Coronary artery (tissue), 2 donors: ENCODE data around the gene ANTXR1.

ENCODE experiments used
- DNase-seq: peaks from one replicate; pipeline ENCODE4 v3.0.0-alpha.2; 2017; ENCODE audit warnings: low spot score
- H3K27ac ChIP-seq, 2 donors: fragments of 200-600 bp; sonication (generic); one replicate each; pipeline ENCODE4 v1.5.1; 2016 to 2019
- H3K4me3 ChIP-seq: fragments of 200-600 bp; sonication (generic); 2 replicates; pipeline ENCODE4 v1.5.1; 2016; ENCODE audit warnings: mild to moderate bottlenecking, moderate library complexity
- CTCF ChIP-seq: fragments of 200-600 bp; sonication (generic); IDR thresholded peaks from one replicate; pipeline ENCODE4 v1.5.1; 2019; ENCODE audit warnings: antibody characterized with exemption

The ANTXR1 gene

GRCh38 chr2:69237070-69237670 lies 224.2 kb downstream of the ANTXR1 start:
- Histone ChIP-seq H3K4me3 (no peak overlapping the region), H3K27ac (peak overlapping the region in 1 of 2 donors; percentile 56)
- no peak for TF ChIP-seq CTCF
- no peak for DNase-seq

- Histone ChIP-seq H3K4me3 (no peak overlapping the region), H3K27ac (no peak overlapping the region)
- no peak for DNase-seq
- TF ChIP-seq CTCF: no peak
Measured at GRCh38 chr2:69238449-69239031, 225.6 kb downstream of the ANTXR1 start.

- H3K27ac ChIP-seq: peak overlapping the region in 1 of 2 donors; percentile 22
- H3K4me3 ChIP-seq: no peak overlapping the region
- DNase-seq: no peak
- no peak for TF ChIP-seq CTCF
Measured at GRCh38 chr2:69241093-69241492, 228.1 kb downstream of the ANTXR1 start.

- Histone ChIP-seq H3K27ac (peak overlapping the region in 1 of 2 donors; percentile 52), H3K4me3 (no peak overlapping the region)
- TF ChIP-seq CTCF: no peak
- DNase-seq: no peak
Measured at GRCh38 chr2:69241664-69242514, 228.9 kb downstream of the ANTXR1 start.

- Histone ChIP-seq H3K4me3 (no peak overlapping the region), H3K27ac (peak overlapping the region in 1 of 2 donors; percentile 2)
- TF ChIP-seq CTCF: no peak
- DNase-seq: no peak
Measured at GRCh38 chr2:69242651-69243051, 229.7 kb downstream of the ANTXR1 start.

- Histone ChIP-seq H3K27ac (no peak overlapping the region), H3K4me3 (no peak overlapping the region)
- no peak for DNase-seq
- no peak for TF ChIP-seq CTCF
Measured at GRCh38 chr2:69243652-69244051, 230.7 kb downstream of the ANTXR1 start.
